Panc1 (cell line): ENCODE results near the gene NEUROD1.

Source experiments
- POLR2AphosphoS5 ChIP-seq: IDR thresholded peaks from 2 replicates; pipeline ENCODE4 v1.6.1; 2012; ENCODE audit warnings: mild to moderate bottlenecking, low read depth, low read length, moderate library complexity
- SIN3A ChIP-seq: IDR thresholded peaks from 2 replicates; pipeline ENCODE4 v1.6.1; 2012; ENCODE audit warnings: low read depth, mild to moderate bottlenecking, low read length, moderate library complexity, borderline replicate concordance; ENCODE audit not compliant: insufficient read depth
- TCF7L2 ChIP-seq: IDR thresholded peaks from 2 replicates; pipeline ENCODE4 v1.6.1; 2011; ENCODE audit warnings: mild to moderate bottlenecking, low read depth, low read length, inconsistent platforms
- TF ChIP-seq, protein P1 (sequence below): fragments of 450-650 bp; IDR thresholded peaks from 2 replicates; pipeline ENCODE4 v1.5.1; 2017; ENCODE audit warnings: mild to moderate bottlenecking
- TF ChIP-seq, protein P2 (sequence below), 2 experiments: IDR thresholded peaks; 2 replicates each; pipeline ENCODE4 v1.6.1; 2011 to 2012; ENCODE audit warnings: low read depth in 2 of 2, control low read depth in 1 of 2, low read length in 1 of 2, mild to moderate bottlenecking in 1 of 2, moderate library complexity in 1 of 2; ENCODE audit not compliant: insufficient read depth in 1 of 2

DNA sequence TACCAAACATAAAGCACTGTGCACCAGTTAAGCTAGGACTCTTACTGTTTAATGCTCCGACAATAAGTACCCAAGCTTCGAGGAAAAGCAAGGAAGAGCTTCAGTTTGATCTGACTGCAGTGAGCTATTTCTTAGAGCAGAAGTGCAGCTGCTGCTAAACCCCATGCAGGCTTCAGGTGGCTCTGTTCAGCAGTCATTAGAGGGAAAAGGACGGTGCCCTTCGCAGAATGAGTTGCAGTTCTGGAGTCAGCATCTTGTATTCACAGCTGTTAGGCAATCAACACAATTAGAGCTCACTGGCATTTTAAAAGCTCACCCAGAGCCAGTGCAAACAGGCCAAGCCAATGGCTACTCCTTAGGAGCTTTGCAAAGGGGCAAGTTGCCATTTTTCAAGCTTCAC lies 21.9 kb downstream of the NEUROD1 start:
- TF ChIP-seq, protein P1, sequence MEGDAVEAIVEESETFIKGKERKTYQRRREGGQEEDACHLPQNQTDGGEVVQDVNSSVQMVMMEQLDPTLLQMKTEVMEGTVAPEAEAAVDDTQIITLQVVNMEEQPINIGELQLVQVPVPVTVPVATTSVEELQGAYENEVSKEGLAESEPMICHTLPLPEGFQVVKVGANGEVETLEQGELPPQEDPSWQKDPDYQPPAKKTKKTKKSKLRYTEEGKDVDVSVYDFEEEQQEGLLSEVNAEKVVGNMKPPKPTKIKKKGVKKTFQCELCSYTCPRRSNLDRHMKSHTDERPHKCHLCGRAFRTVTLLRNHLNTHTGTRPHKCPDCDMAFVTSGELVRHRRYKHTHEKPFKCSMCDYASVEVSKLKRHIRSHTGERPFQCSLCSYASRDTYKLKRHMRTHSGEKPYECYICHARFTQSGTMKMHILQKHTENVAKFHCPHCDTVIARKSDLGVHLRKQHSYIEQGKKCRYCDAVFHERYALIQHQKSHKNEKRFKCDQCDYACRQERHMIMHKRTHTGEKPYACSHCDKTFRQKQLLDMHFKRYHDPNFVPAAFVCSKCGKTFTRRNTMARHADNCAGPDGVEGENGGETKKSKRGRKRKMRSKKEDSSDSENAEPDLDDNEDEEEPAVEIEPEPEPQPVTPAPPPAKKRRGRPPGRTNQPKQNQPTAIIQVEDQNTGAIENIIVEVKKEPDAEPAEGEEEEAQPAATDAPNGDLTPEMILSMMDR: no peak
- TF ChIP-seq POLR2AphosphoS5: no peak
- no peak for TF ChIP-seq TCF7L2
- TF ChIP-seq, protein P2, sequence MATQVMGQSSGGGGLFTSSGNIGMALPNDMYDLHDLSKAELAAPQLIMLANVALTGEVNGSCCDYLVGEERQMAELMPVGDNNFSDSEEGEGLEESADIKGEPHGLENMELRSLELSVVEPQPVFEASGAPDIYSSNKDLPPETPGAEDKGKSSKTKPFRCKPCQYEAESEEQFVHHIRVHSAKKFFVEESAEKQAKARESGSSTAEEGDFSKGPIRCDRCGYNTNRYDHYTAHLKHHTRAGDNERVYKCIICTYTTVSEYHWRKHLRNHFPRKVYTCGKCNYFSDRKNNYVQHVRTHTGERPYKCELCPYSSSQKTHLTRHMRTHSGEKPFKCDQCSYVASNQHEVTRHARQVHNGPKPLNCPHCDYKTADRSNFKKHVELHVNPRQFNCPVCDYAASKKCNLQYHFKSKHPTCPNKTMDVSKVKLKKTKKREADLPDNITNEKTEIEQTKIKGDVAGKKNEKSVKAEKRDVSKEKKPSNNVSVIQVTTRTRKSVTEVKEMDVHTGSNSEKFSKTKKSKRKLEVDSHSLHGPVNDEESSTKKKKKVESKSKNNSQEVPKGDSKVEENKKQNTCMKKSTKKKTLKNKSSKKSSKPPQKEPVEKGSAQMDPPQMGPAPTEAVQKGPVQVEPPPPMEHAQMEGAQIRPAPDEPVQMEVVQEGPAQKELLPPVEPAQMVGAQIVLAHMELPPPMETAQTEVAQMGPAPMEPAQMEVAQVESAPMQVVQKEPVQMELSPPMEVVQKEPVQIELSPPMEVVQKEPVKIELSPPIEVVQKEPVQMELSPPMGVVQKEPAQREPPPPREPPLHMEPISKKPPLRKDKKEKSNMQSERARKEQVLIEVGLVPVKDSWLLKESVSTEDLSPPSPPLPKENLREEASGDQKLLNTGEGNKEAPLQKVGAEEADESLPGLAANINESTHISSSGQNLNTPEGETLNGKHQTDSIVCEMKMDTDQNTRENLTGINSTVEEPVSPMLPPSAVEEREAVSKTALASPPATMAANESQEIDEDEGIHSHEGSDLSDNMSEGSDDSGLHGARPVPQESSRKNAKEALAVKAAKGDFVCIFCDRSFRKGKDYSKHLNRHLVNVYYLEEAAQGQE (IDR thresholded peaks at IDR 0.05; ENCODE audit: insufficient read depth in 1 of 2, low read depth in 2 of 2, low read length in 1 of 2): no peak
- no peak for TF ChIP-seq SIN3A
